Measurements from ENCODE around the gene B3GLCT.

GRCh38 chr13:31166591-31166990, 33.2 kb upstream of the B3GLCT start:
- no peak for TF ChIP-seq CTCF (IDR thresholded peaks at IDR 0.05)
- TF ChIP-seq POLR2A (IDR thresholded peaks at IDR 0.05): no peak
- no peak for TF ChIP-seq EP300 (IDR thresholded peaks at IDR 0.05)

All from tibial nerve (tissue), 4 donors.